Fibroblast of the conjunctiva (primary cell): Measurements from ENCODE around the gene EID2.
A peak's percentile ranks its signal among the peaks of the same experiment; 100 is the strongest.

Source experiments
- DNase-seq: peaks from one replicate; pipeline ENCODE4 v3.0.0-alpha.2; 2010; ENCODE audit warnings: low read depth

Gene EID2, protein sequence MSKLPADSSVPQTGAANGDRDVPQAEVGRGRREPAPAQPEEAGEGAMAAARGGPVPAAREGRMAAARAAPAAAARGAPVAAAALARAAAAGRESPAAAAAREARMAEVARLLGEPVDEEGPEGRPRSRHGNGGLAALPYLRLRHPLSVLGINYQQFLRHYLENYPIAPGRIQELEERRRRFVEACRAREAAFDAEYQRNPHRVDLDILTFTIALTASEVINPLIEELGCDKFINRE

DNA sequence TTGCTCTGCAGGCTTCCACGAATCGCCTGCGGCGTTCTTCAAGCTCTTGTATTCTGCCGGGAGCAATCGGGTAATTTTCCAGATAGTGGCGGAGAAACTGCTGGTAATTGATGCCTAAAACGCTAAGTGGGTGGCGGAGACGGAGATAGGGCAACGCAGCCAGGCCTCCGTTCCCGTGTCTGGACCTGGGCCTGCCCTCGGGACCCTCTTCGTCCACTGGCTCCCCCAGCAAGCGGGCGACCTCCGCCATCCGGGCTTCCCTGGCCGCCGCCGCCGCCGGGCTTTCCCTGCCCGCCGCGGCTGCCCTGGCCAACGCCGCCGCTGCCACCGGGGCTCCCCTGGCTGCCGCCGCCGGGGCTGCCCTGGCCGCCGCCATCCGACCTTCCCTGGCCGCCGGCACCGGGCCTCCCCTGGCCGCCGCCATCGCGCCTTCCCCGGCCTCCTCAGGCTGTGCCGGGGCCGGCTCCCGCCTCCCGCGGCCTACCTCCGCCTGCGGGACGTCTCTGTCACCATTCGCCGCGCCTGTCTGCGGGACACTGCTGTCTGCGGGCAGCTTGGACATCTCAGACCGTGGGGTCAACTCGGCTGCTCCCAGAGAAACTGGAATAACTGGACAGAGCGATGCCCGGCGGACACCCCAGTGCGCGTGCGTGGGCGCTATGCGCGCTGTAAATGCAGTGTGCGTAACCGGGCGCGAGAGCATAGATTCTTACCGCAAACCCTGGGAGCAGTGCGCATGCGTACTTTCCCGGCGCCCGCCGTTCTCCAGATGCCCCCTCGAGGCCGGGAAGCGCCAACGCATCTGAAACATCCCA lies at the start of gene EID2:
Gene EID2 (minus strand): TSS at position 644 of the 815 bp plus-strand sequence. CDS start 82 bp downstream, at position 562.
- peak; percentile 90 for DNase-seq

DNA sequence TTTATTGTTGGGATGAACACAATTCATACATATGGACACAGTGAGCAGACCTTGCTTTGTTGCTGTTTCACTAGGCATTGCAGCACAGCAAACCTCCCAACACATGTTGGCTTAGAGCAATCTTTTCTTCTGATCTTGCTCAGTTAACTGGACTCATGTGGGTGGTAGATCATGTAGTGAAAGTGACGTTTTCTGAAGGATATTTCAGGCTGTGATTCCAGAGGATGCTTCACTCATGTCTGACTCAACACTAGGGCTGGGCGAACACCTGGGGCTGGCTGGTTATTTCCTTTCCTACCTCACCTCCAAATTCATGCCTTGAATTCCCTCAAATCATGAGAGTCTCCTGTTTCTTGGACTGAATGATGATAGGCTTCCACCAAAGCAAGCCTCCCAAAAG lies 48.1 kb upstream of the EID2 start:
- no peak for DNase-seq

DNA sequence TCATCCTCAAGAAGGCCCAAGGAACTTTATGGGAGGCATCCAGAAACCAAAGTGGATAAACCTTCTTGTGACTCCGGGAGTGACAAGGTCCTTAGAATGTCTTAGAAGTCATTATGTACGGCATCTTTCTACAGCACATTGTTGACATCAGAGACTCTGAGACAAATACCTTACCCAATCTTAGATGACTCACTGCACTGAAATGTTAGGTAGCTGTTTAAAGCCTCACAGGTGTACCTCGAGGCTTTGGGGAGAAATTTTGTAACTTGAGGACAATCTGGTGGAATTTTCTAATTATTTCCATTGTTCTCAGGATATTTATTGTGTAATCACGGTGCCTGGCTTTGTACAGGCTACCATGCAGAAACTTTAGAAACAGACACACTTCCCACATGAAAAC lies 47.5 kb upstream of the EID2 start:
- DNase-seq: no peak

DNA sequence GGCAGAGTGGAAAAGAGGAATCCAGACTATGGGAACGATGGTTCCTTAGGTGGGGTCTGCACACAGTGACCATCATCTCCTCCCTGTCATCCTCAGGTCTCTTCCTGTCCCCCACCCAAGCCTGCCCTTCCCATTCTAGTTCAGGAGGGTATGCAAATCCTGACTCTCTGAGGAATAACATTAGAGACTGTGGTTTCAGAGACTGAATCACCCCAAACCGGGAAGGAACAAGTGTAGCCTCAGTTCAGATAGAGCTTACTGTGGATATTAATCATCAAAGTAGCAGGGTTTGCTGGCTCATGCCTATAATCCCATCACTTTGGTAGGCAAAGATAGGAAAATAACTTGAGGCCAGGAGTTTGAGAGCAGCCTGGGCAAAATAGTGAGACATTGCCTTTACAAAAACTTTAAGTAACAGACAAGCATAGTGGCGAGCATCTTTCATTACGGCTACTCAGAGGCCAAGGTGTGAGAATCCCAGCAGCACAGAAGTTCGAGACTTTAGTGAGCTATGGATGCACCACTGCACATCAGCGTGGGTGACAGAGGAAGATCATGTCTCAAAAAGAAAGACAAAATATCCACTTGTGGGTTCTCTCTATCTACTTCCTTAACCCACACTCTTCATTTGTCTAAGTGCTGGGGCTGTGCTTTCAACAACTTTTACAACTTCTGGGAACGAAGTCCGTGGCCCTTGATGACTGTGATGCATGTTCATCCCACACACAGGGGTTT lies 43.1 kb upstream of the EID2 start:
- DNase-seq: no peak

DNA sequence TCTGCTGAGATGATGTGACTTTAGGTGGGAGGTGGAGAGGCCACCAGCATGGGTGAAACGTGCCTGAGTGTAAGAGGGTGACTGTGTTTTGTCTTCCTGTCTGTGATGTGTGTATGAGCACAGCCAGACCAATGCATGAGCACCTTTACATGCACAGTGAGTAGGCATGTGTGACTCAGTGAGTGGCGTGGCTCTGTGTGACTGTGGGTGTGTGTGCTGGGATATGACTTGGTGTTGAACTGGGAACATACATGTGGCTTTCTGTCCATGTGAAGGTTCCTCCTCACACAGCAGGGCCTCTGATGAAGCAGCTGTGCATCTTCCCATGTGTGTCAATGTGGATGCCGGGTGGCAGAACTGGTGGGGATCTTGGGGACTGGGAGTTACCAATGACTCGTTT lies 42.5 kb upstream of the EID2 start:
- no peak for DNase-seq

DNA sequence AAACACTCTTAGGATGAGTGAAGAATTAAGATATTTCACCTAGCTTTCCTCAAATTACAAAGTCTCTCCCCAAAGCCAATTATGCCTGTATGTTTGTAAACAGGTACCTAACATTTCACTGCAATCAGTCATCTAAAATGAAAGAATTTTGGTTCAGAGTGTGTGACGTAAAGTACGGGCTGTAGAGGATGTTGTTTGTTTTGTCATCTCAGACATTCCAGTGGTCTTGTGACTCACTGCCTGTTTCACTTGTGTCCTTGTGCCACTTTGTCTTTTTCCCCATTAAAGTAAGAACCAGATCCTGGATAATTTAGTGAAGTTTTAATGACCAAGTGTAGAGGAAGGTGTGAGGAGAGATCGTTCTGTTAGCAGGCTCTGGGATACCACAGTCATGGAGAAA lies 28.6 kb upstream of the EID2 start:
- no peak for DNase-seq

DNA sequence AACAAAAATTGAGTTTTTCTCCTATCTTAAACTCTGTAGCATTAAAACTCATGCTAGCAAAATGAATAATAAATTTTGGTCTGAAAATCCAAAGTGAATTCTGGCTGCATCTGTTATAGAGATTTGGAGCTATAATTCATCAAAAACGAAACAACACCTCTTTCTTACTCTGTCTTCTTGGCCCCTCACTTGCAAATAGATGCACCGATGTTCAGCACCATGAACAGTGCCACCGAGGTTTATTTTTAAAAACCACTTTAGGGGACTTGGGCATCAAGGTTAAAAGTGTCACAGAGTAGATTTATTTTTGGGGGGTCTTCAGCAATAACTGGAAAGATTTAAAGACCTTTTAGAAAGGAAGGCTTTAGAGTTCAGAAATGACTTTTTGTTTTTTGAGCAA lies 26.1 kb upstream of the EID2 start:
- no peak for DNase-seq

DNA sequence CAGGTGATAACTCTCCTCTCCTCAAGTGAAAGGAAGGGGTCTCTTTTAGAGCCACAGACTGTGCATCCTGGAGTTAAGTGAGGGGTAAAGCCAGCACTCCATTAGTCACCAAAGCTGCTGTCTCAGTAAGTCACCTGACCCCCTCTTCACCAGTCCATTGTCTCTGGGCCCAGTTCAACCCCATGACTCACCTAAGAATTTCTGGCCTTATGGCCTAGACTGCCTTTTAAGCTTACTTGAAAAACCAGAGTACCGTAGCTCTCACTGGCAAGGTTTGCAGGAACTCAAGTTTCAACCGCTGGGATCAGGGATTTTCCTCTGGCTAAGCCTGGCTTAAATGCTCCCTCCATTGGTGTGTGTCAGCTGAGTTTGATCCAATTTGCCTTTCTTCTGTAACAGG lies 23.4 kb upstream of the EID2 start:
- no peak for DNase-seq

DNA sequence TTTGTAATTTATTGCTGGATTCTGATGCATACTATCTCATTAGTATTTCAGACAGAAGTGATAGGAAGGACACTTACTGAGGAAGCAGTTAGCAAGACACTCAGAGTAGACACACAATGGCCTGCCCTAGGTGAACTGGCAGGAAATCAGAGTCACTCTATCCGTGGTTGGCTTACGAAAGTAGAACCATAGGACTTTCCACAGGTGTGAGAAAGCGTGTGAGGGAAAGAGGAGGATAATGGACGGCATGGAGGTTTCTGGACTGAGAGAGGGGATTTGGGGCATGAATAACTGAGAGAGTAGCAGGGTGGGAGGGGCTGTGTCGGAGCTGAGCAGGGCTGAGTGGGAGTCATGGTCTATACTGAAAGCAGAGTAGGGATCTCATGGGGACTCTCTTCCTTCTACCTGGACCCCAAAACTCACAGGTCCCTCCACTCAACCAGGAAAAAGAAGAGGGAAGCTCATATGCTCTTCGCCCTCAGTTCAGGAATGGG lies 18.7 kb upstream of the EID2 start:
- DNase-seq: no peak

DNA sequence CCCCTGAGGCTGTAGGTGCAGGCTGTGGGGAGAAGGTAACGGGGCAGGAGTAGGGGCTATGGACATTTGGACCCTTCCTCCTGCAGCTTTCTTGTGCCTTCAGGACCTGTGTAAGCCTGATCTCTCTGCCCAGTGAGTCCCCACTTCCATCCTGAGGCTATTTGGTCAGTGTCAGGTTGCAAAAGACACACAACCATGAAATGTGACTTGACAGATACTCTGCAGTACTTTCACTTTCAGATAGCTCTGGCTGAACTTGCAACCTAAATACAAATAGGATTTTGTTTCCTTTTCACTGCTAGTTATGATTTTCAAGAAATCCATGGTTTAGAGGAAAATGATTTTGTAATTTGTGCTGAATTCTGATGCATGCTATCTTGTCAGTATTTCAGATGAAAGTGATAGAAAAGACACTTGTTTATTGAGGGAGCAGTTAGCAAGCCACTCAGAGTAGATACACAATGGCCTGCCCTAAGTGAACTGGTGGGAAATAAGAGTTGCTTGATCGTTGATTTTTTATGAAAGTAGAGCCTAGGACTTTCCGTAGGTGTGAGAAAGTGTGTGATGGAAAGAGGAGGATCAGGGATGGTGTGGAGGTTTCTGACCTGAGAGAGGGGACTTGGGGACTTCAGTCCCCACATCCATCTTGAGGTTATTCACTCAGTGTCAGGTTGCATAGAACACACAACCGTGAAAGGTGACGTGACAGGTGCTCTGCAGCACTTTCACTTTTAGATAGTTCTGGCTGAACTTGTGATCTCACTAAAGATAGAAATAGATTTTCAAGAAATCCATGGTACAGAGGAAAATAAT lies 18.1 kb upstream of the EID2 start:
- no peak for DNase-seq

DNA sequence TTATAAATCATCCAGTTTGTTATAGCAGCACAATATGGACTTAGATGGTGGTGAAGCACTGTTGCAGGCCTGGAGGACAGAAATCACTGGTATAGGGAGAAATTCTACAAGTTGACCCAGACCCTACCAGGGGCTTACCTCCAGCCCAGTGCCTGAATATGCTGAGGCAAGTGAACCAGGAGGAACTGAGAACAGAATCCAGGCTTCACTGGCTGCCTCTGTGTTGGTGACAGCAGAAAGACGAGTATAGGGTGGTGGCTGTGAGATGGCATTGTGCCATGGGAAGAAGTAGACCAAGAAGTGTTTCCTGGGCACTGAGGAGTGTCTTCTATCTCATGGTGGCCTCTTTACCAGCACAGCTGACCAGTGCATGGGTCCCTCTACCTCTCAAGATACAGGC lies 15.9 kb upstream of the EID2 start:
- no peak for DNase-seq

DNA sequence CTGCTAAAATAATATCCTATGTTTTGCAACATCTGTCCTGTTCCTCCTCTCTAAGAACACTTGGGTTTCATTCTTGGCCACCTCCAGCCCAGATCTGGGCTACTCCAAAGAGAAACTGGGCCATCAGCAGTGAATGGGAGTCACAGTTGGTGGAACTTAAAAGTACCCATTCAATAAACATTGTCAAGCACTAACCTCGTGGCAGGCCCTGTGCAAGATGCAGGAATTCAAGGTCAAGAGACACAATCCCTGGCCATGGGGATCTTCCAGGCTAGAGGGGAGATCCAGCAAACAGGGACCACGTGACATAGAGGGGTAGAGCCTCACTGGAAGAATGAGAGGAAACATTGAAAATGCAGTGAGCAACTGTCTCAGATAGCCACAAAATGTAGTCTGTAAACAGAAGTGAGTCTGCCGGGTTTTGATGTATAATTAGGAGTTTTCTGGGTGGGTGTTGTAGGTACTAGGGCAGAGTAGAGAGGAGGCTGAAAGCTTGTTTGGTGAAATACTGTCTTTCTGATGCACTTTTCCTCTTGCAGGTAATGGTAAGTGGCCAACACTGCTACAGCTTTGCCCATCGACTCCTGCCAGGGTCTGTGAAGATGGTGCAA lies 14.8 kb upstream of the EID2 start:
- no peak for DNase-seq

DNA sequence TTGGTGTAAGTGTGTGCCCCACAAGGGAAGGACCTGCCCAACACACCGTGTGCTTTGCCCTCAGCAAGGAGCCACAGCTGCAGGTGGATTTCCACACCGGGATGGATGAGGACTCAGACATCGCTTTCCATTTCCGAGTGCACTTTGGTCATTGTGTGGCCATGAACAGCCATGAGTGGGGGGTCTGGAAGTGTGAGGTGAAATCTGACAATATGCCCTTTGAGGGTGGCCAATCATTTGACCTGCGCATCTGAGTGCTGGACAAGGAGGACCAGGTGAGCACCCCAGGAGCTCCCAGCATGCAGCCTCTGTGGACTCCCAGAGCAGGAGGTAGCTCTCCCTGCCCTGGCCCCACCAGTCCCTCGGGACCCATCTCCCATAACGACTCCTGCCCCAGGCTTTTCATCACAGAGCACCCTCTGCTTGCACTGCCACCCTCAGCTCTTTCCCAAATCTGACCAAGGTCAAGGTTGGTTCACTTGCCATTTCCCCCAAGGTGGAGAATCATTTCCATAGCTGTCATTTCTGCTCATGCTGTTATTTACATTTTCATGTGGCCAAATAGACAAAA lies 13.2 kb upstream of the EID2 start:
- DNase-seq: no peak

DNA sequence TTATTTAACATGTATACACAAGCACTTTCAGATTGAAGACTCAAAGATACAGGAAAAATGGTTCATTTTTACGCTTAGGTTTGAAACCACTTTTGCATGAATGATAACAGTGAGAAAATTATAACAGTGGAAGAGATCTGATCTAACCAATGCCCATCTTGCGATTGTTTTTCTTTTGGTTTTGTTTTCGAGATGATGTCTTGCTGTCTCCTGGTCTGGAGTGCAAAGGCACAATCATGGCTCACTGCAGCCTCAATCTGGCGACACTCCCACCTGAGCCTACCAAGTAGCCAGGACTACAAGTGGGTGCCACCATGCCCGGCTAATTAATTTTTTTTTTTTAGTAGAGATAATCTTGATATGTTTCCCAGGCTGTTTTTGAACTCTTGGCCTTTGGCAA lies 10.2 kb upstream of the EID2 start:
- no peak for DNase-seq

DNA sequence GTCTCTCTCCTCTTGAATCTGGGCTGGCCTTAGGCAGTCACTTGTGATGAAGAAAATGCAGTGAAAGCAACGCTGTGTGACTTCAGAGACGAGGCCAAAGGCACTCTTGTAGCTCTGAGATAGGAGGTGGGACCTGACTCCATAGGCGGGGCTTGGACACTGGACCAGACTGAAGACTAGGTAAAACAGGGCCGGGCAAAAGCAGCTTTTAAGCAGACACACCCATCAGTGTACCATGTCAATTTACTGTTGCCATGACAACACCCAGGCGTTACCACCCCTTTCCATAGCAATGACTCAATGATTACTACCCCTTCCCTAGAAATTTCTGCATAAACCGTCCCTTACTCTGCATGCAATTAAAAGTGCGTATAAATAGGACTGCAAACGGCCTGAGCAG lies 6.6 kb upstream of the EID2 start:
- DNase-seq: no peak

DNA sequence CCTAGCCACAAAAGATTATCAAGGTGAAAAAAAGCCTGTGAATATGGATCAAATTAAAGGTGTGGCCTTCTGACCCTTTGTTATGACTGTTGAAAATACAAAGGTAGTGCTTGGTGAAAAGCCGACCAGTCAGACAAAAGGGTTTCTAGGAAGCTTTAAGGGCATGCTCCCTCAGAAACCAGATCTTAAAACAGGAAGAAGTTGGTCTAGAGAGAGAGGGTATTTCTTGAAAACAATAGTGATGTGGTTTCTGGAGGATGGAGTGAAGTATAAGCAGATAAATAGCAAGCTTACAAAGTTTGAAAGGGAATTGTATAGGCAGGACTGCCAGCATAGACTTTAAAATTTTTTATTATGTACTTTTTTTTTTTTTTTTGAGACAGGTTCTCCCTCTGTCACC lies 5.0 kb upstream of the EID2 start:
- no peak for DNase-seq

DNA sequence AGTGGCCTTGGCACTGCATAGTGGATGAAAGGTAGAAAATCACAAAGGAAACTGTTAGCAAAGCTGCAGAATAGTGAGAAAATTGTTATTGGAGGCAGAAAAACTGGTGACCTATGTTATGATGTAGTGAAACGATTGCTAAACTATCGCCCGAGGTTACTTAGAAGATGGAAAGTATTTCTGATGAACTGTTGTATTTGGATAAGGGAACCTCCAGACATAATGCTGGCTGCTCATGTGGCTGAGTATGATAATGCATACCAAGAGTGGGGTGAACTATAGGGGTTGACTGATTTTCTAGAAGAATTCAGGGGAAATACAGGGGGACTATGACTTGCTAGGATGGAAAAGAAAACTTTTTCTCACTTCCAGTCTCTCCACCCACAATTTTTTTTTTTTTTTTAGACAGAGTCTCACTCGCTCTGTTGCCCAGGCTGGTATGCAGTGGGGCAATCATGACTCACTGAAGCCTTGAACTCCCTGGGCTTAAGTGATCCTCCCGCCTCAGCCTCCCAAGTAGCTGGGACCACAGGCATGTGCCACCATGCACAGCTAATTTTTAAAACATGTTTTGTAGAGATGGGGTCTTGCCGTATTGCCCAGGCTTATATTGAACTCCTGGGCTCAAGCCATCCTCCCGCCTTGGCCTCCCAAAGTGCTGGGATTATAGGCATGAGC lies 4.4 kb upstream of the EID2 start:
- DNase-seq: no peak

DNA sequence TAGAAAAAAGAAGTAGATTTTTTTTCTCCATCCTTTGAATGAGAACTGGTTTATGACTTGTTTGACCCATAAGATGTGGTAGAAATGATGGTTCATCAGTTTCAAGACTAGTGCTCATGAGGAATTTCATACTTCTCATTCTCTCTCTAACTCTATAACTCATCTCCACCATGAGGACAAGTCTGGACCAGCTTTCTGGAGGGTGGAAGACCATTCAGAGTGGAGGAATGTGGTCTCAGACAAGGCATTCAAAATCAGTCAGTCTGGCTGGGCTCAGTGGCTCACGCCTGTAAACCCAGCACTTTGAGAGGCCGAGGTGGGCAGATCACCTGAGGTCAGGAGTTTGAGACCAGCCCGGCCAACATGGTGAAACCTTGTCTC lies 3.5 kb upstream of the EID2 start:
- DNase-seq: no peak

DNA sequence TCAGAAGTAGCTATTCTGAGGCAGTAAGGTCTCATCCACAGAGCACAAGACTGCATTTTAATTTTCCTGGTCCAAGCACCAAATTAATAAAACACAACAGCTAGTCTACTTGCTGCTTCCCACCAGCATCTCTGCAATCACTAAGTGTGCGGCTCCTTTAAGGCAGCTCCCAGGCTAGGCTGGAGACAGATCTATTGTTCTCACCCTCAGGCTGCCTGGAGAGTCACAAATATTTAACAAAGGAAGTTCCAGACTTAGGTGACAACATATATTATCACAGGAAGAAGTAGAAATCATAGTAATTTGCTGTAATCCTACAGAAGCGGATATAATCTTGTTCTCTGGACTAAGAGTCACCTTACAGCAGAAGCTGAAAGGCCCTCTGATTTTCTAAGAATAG lies 2.2 kb upstream of the EID2 start:
- no peak for DNase-seq

DNA sequence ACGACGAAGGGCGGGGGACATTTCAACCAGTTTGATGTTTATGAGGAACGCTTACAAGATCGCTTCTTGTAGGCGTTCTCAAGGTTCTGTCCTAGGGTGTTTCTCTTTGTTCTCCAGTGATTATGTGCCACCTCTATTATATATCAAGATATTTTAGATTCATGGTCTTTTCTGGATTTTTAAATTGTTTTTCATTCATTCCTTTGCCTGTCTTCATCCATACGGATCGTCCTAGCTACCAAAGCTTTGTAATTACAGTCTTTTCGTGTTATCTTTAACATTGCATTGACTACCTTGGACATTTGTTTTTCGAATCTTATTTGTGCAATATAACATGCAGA lies 342 bp upstream of the EID2 start:
- DNase-seq: no peak

DNA sequence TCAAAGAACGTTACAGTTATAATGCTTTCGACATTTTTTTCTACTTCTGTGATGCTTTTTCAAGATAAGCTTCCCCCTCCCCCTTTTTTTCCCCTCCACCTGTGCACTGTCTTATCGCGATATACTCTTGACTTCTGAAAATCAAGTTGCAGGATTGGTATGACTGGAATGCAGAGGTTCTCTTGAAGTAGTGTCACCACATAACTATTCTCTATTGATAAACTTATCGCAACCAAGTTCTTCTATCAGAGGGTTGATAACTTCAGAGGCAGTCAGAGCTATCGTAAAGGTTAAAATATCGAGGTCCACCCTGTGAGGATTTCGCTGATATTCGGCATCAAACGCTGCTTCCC lies 820 bp downstream of the EID2 start:
- no peak for DNase-seq
